GM21723 (cell line): ENCODE measurements around the gene RIPOR3.
"Not testable (repeated sequence)": the region's sequence is repeated elsewhere in the genome, so short reads cannot be mapped to it uniquely, and the experiment has no call there.

Experiments used
- ATAC-seq: cut with Tn5 transposase; IDR thresholded peaks from one replicate; pipeline ENCODE4 v1.9.1; 2021; ENCODE audit warnings: mild to moderate bottlenecking, moderate library complexity; ENCODE audit not compliant: unreplicated experiment

Gene RIPOR3

GRCh38 chr20:50704514-50704913 is 13.2 kb upstream of the RIPOR3 start:
- no peak for ATAC-seq

GRCh38 chr20:50703651-50704438 is 12.5 kb upstream of the RIPOR3 start:
- ATAC-seq = not testable (repeated sequence)

- no peak for ATAC-seq
Measured at GRCh38 chr20:50701041-50701963, 10.0 kb upstream of the RIPOR3 start.

GRCh38 chr20:50699688-50700087 is 8.3 kb upstream of the RIPOR3 start:
- no peak for ATAC-seq

GRCh38 chr20:50698255-50698654 is 6.9 kb upstream of the RIPOR3 start:
- not testable (repeated sequence) for ATAC-seq

- no peak for ATAC-seq
Measured at GRCh38 chr20:50695135-50695872, 4.0 kb upstream of the RIPOR3 start.

GRCh38 chr20:50694379-50695134 is 3.2 kb upstream of the RIPOR3 start:
- ATAC-seq = no peak

- ATAC-seq = no peak
Measured at GRCh38 chr20:50693001-50693400, 1.7 kb upstream of the RIPOR3 start.

- no peak for ATAC-seq
Measured at GRCh38 chr20:50692552-50692933, 1.2 kb upstream of the RIPOR3 start.

GRCh38 chr20:50691573-50692551 is 520 bp upstream of the RIPOR3 start:
- ATAC-seq = no peak

- no peak for ATAC-seq
Measured at GRCh38 chr20:50689864-50690649, 1.3 kb downstream of the RIPOR3 start.

GRCh38 chr20:50688256-50688975 is 2.9 kb downstream of the RIPOR3 start:
- ATAC-seq = no peak

GRCh38 chr20:50686821-50687220 is 4.5 kb downstream of the RIPOR3 start:
- no peak for ATAC-seq

GRCh38 chr20:50683570-50683969 is 7.8 kb downstream of the RIPOR3 start:
- ATAC-seq = no peak

- ATAC-seq = no peak
Measured at GRCh38 chr20:50682947-50683530, 8.3 kb downstream of the RIPOR3 start.

- ATAC-seq = no peak
Measured at GRCh38 chr20:50682065-50682464, 9.3 kb downstream of the RIPOR3 start.

GRCh38 chr20:50681359-50682064 is 9.8 kb downstream of the RIPOR3 start:
- no peak for ATAC-seq
